A549 (cell line): ENCODE results near the gene SPG11.

ENCODE experiments used
- CEBPB ChIP-seq, 2 experiments: fragments of >200 bp in 1 of 2; sonication (Bioruptor Twin) in 1 of 2; formaldehyde crosslinking in 1 of 2; IDR thresholded peaks; 2 replicates each; pipeline ENCODE4 v1.6.1; 2012 to 2016
- CHD2 ChIP-seq: fragments of 150-350 bp; IDR thresholded peaks from 2 replicates; pipeline ENCODE4 v1.6.1; 2014; ENCODE audit warnings: low read length; ENCODE audit not compliant: partially characterized antibody
- ELK1 ChIP-seq: fragments of 150-350 bp; IDR thresholded peaks from 2 replicates; pipeline ENCODE4 v1.6.1; 2014; ENCODE audit warnings: low read depth, mild to moderate bottlenecking, low read length
- HDAC2 ChIP-seq: fragments of 200-600 bp; sonication (generic); IDR thresholded peaks from 2 replicates; pipeline ENCODE4 v1.6.1; 2016
- JUN ChIP-seq, 2 experiments: fragments of >200 bp; sonication (Bioruptor Twin); formaldehyde crosslinking; IDR thresholded peaks; 2 replicates in 1 of 2; 3 replicates in 1 of 2; pipeline ENCODE4 v1.6.1; 2016 to 2017
- KDM5A ChIP-seq: fragments of 200-600 bp; sonication (generic); IDR thresholded peaks from 2 replicates; pipeline ENCODE4 v1.6.1; 2016; ENCODE audit warnings: antibody characterized with exemption, mild to moderate bottlenecking
- MAX ChIP-seq: IDR thresholded peaks from 2 replicates; pipeline ENCODE4 v1.6.1; 2012
- NR3C1 ChIP-seq: fragments of >200 bp; sonication (Bioruptor Twin); formaldehyde crosslinking; IDR thresholded peaks from 3 replicates; pipeline ENCODE4 v1.6.1; 2017
- TF ChIP-seq, protein P1 (sequence below): fragments of >200 bp; sonication (Bioruptor Twin); formaldehyde crosslinking; IDR thresholded peaks from 3 replicates; pipeline ENCODE4 v1.5.1; 2016
- TF ChIP-seq, protein P2 (sequence below): fragments of >200 bp; sonication (Bioruptor Twin); formaldehyde crosslinking; IDR thresholded peaks from 3 replicates; pipeline ENCODE4 v1.6.1; 2016

GRCh38 chr15:44641651-44642050, 21.8 kb downstream of the SPG11 start:
- TF ChIP-seq CEBPB (IDR thresholded peaks at IDR 0.05) = no peak
- TF ChIP-seq, protein P1, sequence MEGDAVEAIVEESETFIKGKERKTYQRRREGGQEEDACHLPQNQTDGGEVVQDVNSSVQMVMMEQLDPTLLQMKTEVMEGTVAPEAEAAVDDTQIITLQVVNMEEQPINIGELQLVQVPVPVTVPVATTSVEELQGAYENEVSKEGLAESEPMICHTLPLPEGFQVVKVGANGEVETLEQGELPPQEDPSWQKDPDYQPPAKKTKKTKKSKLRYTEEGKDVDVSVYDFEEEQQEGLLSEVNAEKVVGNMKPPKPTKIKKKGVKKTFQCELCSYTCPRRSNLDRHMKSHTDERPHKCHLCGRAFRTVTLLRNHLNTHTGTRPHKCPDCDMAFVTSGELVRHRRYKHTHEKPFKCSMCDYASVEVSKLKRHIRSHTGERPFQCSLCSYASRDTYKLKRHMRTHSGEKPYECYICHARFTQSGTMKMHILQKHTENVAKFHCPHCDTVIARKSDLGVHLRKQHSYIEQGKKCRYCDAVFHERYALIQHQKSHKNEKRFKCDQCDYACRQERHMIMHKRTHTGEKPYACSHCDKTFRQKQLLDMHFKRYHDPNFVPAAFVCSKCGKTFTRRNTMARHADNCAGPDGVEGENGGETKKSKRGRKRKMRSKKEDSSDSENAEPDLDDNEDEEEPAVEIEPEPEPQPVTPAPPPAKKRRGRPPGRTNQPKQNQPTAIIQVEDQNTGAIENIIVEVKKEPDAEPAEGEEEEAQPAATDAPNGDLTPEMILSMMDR = no peak
- no peak for TF ChIP-seq NR3C1
- no peak for TF ChIP-seq KDM5A
- no peak for TF ChIP-seq HDAC2
- TF ChIP-seq MAX = no peak
- TF ChIP-seq, protein P2, sequence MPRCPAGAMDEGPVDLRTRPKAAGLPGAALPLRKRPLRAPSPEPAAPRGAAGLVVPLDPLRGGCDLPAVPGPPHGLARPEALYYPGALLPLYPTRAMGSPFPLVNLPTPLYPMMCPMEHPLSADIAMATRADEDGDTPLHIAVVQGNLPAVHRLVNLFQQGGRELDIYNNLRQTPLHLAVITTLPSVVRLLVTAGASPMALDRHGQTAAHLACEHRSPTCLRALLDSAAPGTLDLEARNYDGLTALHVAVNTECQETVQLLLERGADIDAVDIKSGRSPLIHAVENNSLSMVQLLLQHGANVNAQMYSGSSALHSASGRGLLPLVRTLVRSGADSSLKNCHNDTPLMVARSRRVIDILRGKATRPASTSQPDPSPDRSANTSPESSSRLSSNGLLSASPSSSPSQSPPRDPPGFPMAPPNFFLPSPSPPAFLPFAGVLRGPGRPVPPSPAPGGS = no peak
- TF ChIP-seq JUN (IDR thresholded peaks at IDR 0.05) = no peak
- TF ChIP-seq ELK1 = no peak
- no peak for TF ChIP-seq CHD2
